HTR-8/SVneo (cell line): ENCODE results near the gene NPHP4.

ENCODE experiments used
- DNase-seq: peaks from one replicate; pipeline ENCODE4 v3.0.0; 2011; ENCODE audit warnings: low spot score, mixed read lengths; ENCODE audit not compliant: insufficient read length
- FAIRE-seq: peaks from 2 replicates; lab custom pipeline; 2011; peaks lifted over from hg19 to GRCh38; lab: Jason Lieb, UNC

NPHP4 gene

GRCh38 chr1:5886541-5887348, 105.5 kb downstream of the NPHP4 start:
- no peak for FAIRE-seq
- DNase-seq, result no peak

GRCh38 chr1:5886140-5886483, 106.1 kb downstream of the NPHP4 start:
- no peak for DNase-seq
- FAIRE-seq, result no peak

GRCh38 chr1:5885471-5886139, 106.6 kb downstream of the NPHP4 start:
- no peak for FAIRE-seq
- no peak for DNase-seq

- DNase-seq, result no peak
- no peak for FAIRE-seq
Observed at GRCh38 chr1:5884110-5884509, 108.1 kb downstream of the NPHP4 start.

- no peak for FAIRE-seq
- no peak for DNase-seq
Observed at GRCh38 chr1:5883129-5884048, 108.8 kb downstream of the NPHP4 start.

- no peak for FAIRE-seq
- DNase-seq, result no peak
Observed at GRCh38 chr1:5882367-5883128, 109.7 kb downstream of the NPHP4 start.

GRCh38 chr1:5881526-5882222, 110.6 kb downstream of the NPHP4 start:
- no peak for DNase-seq
- no peak for FAIRE-seq

GRCh38 chr1:5880630-5881405, 111.4 kb downstream of the NPHP4 start:
- DNase-seq, result no peak
- FAIRE-seq, result no peak

- FAIRE-seq, result no peak
Observed at GRCh38 chr1:5879421-5879820, 112.8 kb downstream of the NPHP4 start.

GRCh38 chr1:5878971-5879370, 113.3 kb downstream of the NPHP4 start:
- no peak for DNase-seq

More at GRCh38 chr1:5879421-5879820, 112.8 kb downstream of the NPHP4 start:
- no peak for DNase-seq

GRCh38 chr1:5877683-5878530, 114.3 kb downstream of the NPHP4 start:
- DNase-seq (no peak), FAIRE-seq (no peak)

More at GRCh38 chr1:5878971-5879370, 113.3 kb downstream of the NPHP4 start:
- no peak for FAIRE-seq

GRCh38 chr1:5877001-5877400, 115.2 kb downstream of the NPHP4 start:
- no peak for FAIRE-seq

GRCh38 chr1:5876094-5876650, 116.1 kb downstream of the NPHP4 start:
- FAIRE-seq, result no peak

More at GRCh38 chr1:5877001-5877400, 115.2 kb downstream of the NPHP4 start:
- DNase-seq, result no peak

GRCh38 chr1:5875345-5875910, 116.8 kb downstream of the NPHP4 start:
- FAIRE-seq (no peak), DNase-seq (no peak)

More at GRCh38 chr1:5876094-5876650, 116.1 kb downstream of the NPHP4 start:
- DNase-seq, result no peak

- FAIRE-seq, result no peak
- no peak for DNase-seq
Observed at GRCh38 chr1:5874416-5875110, 117.7 kb downstream of the NPHP4 start.

GRCh38 chr1:5873556-5873955, 118.7 kb downstream of the NPHP4 start:
- no peak for FAIRE-seq
- DNase-seq, result no peak
